IMR-90 (cell line): ENCODE measurements around the gene C1R.

Experiments used
- CTCF ChIP-seq: conservative IDR thresholded peaks from 2 replicates; pipeline ENCODE4 v1.5.1; 2012; ENCODE audit warnings: mild to moderate bottlenecking, low read depth, low read length, improper control_type of control experiment
- POLR2A ChIP-seq: IDR thresholded peaks from 2 replicates; pipeline ENCODE4 v1.6.1; 2012; ENCODE audit warnings: mild to moderate bottlenecking, low read depth, low read length

GRCh38 chr12:7101047-7101693 is 8.9 kb upstream of the C1R start:
- TF ChIP-seq CTCF, result no peak
- TF ChIP-seq POLR2A, result no peak
